NOMO-1 treated with DMSO at 0.1 percent for 48 hours (cell line): ENCODE results near the gene SOX4.

Source experiments
- DNase-seq: peaks from one replicate; lab custom pipeline; 2025; ENCODE audit not compliant: unreplicated experiment; lab: John Stamatoyannopoulos, UW

SOX4 gene

DNA sequence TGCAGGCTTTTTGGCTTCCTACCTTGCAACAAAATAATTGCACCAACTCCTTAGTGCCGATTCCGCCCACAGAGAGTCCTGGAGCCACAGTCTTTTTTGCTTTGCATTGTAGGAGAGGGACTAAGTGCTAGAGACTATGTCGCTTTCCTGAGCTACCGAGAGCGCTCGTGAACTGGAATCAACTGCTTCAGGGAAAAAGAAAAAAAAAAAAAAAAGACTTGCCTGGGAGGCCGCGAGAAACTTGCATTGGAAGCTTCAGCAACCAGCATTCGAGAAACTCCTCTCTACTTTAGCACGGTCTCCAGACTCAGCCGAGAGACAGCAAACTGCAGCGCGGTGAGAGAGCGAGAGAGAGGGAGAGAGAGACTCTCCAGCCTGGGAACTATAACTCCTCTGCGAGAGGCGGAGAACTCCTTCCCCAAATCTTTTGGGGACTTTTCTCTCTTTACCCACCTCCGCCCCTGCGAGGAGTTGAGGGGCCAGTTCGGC is 420 bp downstream of the SOX4 start:
- DNase-seq, result peak; percentile 44

DNA sequence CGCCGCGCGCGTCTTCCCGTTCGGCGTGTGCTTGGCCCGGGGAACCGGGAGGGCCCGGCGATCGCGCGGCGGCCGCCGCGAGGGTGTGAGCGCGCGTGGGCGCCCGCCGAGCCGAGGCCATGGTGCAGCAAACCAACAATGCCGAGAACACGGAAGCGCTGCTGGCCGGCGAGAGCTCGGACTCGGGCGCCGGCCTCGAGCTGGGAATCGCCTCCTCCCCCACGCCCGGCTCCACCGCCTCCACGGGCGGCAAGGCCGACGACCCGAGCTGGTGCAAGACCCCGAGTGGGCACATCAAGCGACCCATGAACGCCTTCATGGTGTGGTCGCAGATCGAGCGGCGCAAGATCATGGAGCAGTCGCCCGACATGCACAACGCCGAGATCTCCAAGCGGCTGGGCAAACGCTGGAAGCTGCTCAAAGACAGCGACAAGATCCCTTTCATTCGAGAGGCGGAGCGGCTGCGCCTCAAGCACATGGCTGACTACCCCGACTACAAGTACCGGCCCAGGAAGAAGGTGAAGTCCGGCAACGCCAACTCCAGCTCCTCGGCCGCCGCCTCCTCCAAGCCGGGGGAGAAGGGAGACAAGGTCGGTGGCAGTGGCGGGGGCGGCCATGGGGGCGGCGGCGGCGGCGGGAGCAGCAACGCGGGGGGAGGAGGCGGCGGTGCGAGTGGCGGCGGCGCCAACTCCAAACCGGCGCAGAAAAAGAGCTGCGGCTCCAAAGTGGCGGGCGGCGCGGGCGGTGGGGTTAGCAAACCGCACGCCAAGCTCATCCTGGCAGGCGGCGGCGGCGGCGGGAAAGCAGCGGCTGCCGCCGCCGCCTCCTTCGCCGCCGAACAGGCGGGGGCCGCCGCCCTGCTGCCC is 1.1 kb downstream of the SOX4 start:
- peak; percentile 44 for DNase-seq

- peak; percentile 17 for DNase-seq
These were observed 2.0 kb downstream of the SOX4 start for GRCh38 chr6:21595285-21596144.

- peak; percentile 40 for DNase-seq
These were observed 2.8 kb downstream of the SOX4 start for GRCh38 chr6:21596145-21596948.

- peak; percentile 46 for DNase-seq
These were observed 3.6 kb downstream of the SOX4 start for GRCh38 chr6:21596949-21597682.

DNA sequence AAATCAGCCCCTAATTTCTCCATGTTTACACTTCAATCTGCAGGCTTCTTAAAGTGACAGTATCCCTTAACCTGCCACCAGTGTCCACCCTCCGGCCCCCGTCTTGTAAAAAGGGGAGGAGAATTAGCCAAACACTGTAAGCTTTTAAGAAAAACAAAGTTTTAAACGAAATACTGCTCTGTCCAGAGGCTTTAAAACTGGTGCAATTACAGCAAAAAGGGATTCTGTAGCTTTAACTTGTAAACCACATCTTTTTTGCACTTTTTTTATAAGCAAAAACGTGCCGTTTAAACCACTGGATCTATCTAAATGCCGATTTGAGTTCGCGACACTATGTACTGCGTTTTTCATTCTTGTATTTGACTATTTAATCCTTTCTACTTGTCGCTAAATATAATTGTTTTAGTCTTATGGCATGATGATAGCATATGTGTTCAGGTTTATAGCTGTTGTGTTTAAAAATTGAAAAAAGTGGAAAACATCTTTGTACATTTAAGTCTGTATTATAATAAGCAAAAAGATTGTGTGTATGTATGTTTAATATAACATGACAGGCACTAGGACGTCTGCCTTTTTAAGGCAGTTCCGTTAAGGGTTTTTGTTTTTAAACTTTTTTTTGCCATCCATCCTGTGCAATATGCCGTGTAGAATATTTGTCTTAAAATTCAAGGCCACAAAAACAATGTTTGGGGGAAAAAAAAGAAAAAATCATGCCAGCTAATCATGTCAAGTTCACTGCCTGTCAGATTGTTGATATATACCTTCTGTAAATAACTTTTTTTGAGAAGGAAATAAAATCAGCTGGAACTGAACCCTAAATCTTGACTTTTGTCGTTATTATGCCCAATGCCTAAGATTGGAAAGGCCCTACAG is 4.5 kb downstream of the SOX4 start:
- DNase-seq, result no peak

GRCh38 chr6:21598674-21599023 is 5.1 kb downstream of the SOX4 start:
- no peak for DNase-seq

DNA sequence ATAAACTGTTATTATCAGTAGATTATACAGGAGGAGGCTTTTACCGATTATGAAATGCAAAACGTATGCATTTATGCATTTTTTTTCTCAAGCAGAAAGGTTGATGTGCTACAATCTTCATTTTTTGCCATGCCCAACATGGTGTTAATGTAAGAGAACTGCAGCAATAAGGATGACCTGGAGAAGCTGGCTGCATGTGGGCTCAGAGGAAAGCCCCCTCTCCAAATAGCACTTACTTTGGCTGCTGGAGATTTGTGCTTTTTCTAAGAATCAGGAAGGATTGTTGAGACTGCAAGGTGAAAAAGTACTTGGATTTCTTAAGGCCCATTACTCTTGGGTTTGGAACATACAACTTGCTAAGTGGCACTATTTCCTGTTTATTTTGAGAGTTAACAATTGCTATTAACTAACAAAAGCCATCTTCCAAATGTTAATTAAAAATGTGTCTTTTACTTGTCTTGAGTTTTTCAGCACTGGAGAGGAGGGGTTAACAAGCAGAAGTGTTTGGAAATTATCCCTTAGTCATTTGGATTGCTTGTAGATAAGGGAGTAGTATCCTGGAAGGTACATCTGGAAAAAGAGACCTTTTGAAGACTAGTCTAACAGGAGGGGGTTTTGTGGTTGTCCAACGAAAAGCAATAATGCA is 5.6 kb downstream of the SOX4 start:
- DNase-seq, result no peak

DNA sequence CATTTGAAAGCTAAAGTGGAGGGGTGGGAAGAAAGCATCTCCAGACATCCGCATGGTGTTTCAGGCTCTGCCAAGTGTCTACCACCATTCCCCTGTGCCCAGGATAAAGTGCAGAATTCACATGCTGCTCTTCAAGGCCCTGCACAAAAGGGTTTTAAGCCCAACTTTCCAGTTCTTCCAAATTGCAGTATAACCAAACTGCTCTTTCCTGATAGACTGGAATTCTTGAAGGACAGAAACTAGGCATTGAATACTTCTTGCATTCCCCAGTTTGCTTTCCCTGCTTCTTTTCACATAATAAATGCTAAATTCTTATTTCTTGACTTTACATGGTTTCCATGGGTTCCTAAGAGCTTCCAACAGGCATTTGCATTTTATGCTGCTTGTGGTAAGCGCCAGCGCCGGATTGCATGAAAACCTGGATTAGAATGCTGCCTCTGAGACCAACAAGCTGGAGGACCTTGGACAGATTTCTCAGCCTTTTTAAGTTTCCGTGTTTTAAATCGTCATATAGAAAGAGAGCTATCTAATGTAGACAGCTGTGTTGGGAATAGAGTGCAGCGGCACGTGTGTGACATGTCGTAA is 7.9 kb downstream of the SOX4 start:
- no peak for DNase-seq

DNA sequence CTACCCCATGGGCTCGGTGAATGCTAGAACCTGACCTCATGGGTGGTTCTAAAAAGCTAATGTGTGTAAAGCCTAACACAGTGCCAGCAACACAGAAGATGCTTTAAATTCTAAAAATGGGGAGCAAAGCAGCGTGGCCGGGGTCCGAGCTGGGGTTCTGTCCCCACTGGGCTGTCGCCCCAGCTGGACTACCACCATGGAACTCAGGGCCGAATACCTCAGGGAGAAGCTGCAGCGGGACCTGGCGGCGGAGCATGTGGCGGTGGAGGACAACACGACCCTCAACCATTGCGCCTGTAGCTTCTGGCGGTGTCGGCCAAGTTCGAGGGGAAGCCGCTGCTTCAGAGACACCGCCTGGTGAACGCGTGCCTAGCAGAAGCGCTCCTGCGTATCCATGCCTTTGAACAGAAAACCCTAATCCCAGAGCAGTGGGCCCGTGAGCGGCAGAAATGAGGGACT is 8.4 kb downstream of the SOX4 start:
- DNase-seq, result no peak

GRCh38 chr6:21603082-21603952 is 9.8 kb downstream of the SOX4 start:
- DNase-seq, result no peak

GRCh38 chr6:21604081-21604480 is 10.5 kb downstream of the SOX4 start:
- no peak for DNase-seq

GRCh38 chr6:21605166-21605565 is 11.6 kb downstream of the SOX4 start:
- DNase-seq, result no peak

DNA sequence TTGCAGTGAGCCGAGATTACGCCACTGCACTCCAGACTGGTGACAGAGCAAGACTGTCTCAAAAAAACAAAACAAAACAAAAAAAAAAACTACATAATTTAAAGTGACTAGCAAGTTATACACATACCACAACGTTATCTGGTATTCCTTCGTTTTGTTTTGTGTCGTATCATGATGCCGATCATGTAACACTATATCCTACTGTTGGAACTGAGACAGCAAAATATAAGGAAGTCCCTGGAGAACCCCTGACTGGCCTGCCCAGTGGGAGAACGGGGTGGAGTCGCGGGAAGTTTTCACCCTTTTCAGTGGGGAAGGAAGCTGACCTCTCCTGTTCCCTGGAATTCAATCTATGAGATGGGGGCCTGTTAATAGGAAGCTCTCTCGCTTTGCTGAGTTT is 15.1 kb downstream of the SOX4 start:
- DNase-seq, result no peak

DNA sequence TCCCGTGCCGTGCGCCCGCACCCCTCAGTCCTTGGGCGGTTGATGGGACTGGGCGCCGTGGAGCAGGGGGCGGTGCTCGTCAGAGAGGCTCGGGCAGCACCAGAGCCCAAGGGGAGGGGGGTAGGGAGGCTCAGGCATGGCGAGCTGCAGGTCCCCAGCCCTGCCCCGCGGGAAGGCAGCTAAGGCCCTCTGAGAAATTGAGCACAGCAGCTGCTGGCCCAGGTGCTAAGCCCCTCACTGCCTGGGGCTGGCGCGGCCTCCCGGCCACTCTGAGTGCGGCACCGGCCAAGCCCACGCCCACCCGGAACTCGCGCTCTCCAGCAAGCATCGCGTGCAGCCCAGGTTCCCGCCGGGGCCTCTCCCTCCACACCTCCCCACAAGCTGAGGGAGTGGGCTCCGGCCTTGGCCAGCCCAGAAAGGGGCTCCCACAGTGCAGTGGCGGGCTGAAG is 16.4 kb downstream of the SOX4 start:
- no peak for DNase-seq

- peak; percentile 38 for DNase-seq
These were observed 16.8 kb downstream of the SOX4 start for GRCh38 chr6:21610341-21610740.

GRCh38 chr6:21611485-21611884 is 17.9 kb downstream of the SOX4 start:
- no peak for DNase-seq
